SK-N-SH (cell line): ENCODE data around the gene FAM50B. TPM values are rescaled to one million over a fixed set of nuclear protein-coding genes. Genes with fewer than 3 reads are reported as not detected.
"Not testable (repeated sequence)": the region's sequence is repeated elsewhere in the genome, so short reads cannot be mapped to it uniquely, and the experiment has no call there.

Source experiments
- CTCF ChIA-PET: fragments of 300-600, 350-600 bp; formaldehyde crosslinking; extraction: SDS; loops from one replicate; lab custom pipeline; 2021; lab: Yijun Ruan, JAX
- POLR2A ChIA-PET: fragments of 350-600 bp; sonication (Branson Sonifier 250); formaldehyde crosslinking; extraction: SDS; loops from one replicate; lab custom pipeline; 2020; ENCODE audit warnings: antibody characterized with exemption, inconsistent platforms; lab: Yijun Ruan, JAX
- DNase-seq: peaks from one replicate; pipeline ENCODE4 v3.0.0; 2012
- H2AFZ ChIP-seq: fragments of 200-600 bp; sonication (generic); 2 replicates; pipeline ENCODE4 v1.8.1; 2016; ENCODE audit warnings: antibody characterized with exemption, mild to moderate bottlenecking, low read depth
- H3F3A ChIP-seq: fragments of 200-600 bp; sonication (generic); replicated peaks from 2 replicates; pipeline ENCODE3; 2016; ENCODE audit warnings: antibody characterized with exemption, mild to moderate bottlenecking; ENCODE audit not compliant: insufficient read depth
- H3K27ac ChIP-seq, 2 experiments: fragments of 200-500 bp in 1 of 2; fragments of 200-600 bp in 1 of 2; sonication (Bioruptor generic) in 1 of 2; sonication (generic), shearing (Covaris generic) in 1 of 2; 2 replicates each; pipeline versions ENCODE4 v1.5.1 to v1.6.1; 2014 to 2016; ENCODE audit warnings: low read depth in 2 of 2, inconsistent platforms in 1 of 2, low read length in 1 of 2, mild to moderate bottlenecking in 1 of 2, mixed read lengths in 1 of 2
- H3K27me3 ChIP-seq: fragments of 200-600 bp; sonication (generic), shearing (Covaris generic); 2 replicates; pipeline ENCODE4 v1.6.1; 2016; ENCODE audit warnings: mixed run types; ENCODE audit not compliant: insufficient read depth
- H3K36me3 ChIP-seq, 2 experiments: fragments of 200-500 bp in 1 of 2; fragments of 200-600 bp in 1 of 2; sonication (Bioruptor generic) in 1 of 2; sonication (generic) in 1 of 2; replicated peaks in 1 of 2; 2 replicates each; pipeline versions ENCODE3 to v1.5.1; 2014 to 2016; ENCODE audit warnings: low read length in 1 of 2, mild to moderate bottlenecking in 1 of 2; ENCODE audit not compliant: insufficient read depth in 2 of 2, control insufficient read depth in 1 of 2
- H3K4me1 ChIP-seq, 2 experiments: fragments of 200-500 bp in 1 of 2; fragments of 200-600 bp in 1 of 2; sonication (Bioruptor generic) in 1 of 2; sonication (generic), shearing (Covaris generic) in 1 of 2; 2 replicates each; pipeline versions ENCODE4 v1.5.1 to v1.6.1; 2014 to 2016; ENCODE audit warnings: low read depth in 1 of 2, low read length in 1 of 2, mixed run types in 1 of 2; ENCODE audit not compliant: insufficient read depth in 2 of 2, control insufficient read depth in 1 of 2
- H3K4me2 ChIP-seq: fragments of 200-600 bp; sonication (generic), shearing (Covaris generic); 2 replicates; pipeline ENCODE4 v1.6.1; 2017; ENCODE audit warnings: mixed run types
- H3K4me3 ChIP-seq, 2 experiments: fragments of 200-500 bp in 1 of 2; fragments of 200-600 bp in 1 of 2; sonication (Bioruptor generic) in 1 of 2; sonication (generic), shearing (Covaris generic) in 1 of 2; 2 replicates each; pipeline versions ENCODE4 v1.5.1 to v1.8.1; 2014 to 2016; ENCODE audit warnings: low read depth in 2 of 2, inconsistent platforms in 1 of 2, low read length in 1 of 2, mild to moderate bottlenecking in 1 of 2, mixed read lengths in 1 of 2, moderate library complexity in 1 of 2
- H3K79me2 ChIP-seq: fragments of 200-600 bp; sonication (generic); 2 replicates; pipeline ENCODE4 v1.8.1; 2017; ENCODE audit warnings: mild to moderate bottlenecking; ENCODE audit not compliant: insufficient read depth
- H3K9ac ChIP-seq: fragments of 200-600 bp; sonication (generic); 2 replicates; pipeline ENCODE4 v1.6.1; 2017; ENCODE audit warnings: mixed run types
- H3K9me2 ChIP-seq: fragments of 200-600 bp; sonication (generic); 2 replicates; pipeline ENCODE4 v1.6.1; 2017; ENCODE audit warnings: mixed run types
- H3K9me3 ChIP-seq: fragments of 200-600 bp; sonication (generic); 2 replicates; pipeline ENCODE4 v1.6.1; 2017; ENCODE audit warnings: mixed run types, mild to moderate bottlenecking, moderate library complexity
- H4K20me1 ChIP-seq: fragments of 200-600 bp; sonication (generic); 2 replicates; pipeline ENCODE4 v1.6.1; 2017; ENCODE audit warnings: mild to moderate bottlenecking, mixed run types; ENCODE audit not compliant: insufficient read depth
- CTCF ChIP-seq: fragments of 200-600 bp; sonication (generic); IDR thresholded peaks from 2 replicates; pipeline ENCODE4 v1.6.1; 2017; ENCODE audit warnings: antibody characterized with exemption, mild to moderate bottlenecking, moderate library complexity
- ELF1 ChIP-seq: IDR thresholded peaks from 2 replicates; pipeline ENCODE4 v1.4.0; 2012
- EZH2phosphoT487 ChIP-seq: fragments of 200-600 bp; sonication (generic); IDR thresholded peaks from 2 replicates; pipeline ENCODE4 v1.6.1; 2017; ENCODE audit warnings: low read depth, mixed run types, mild to moderate bottlenecking, antibody characterized with exemption, moderate library complexity, borderline replicate concordance
- FOXJ3 ChIP-seq: sonication (generic); formaldehyde crosslinking; IDR thresholded peaks from 2 replicates; pipeline ENCODE4 v1.5.1; 2020; ENCODE audit warnings: mild to moderate bottlenecking, missing genetic modification reagents
- FOXM1 ChIP-seq: IDR thresholded peaks from 2 replicates; pipeline ENCODE4 v1.4.0; 2012; ENCODE audit warnings: low read depth, mild to moderate bottlenecking
- GATA2 ChIP-seq: sonication (generic); formaldehyde crosslinking; IDR thresholded peaks from 2 replicates; pipeline ENCODE4 v1.5.0; 2020; ENCODE audit warnings: mild to moderate bottlenecking, missing genetic modification reagents
- JUND ChIP-seq: IDR thresholded peaks from 2 replicates; pipeline ENCODE4 v1.4.0; 2012
- MEF2A ChIP-seq: IDR thresholded peaks from 2 replicates; pipeline ENCODE4 v1.4.0; 2012; ENCODE audit warnings: low read depth, borderline replicate concordance
- POLR2AphosphoS5 ChIP-seq: IDR thresholded peaks from 2 replicates; pipeline ENCODE4 v1.6.1; 2012; ENCODE audit warnings: low read depth, low read length
- RAD21 ChIP-seq: IDR thresholded peaks from 2 replicates; pipeline ENCODE4 v1.6.1; 2012; ENCODE audit warnings: mild to moderate bottlenecking, low read length
- RCOR1 ChIP-seq: fragments of 150-350 bp; IDR thresholded peaks from 2 replicates; pipeline ENCODE4 v1.6.1; 2017; ENCODE audit warnings: antibody characterized with exemption, low read length
- RFX5 ChIP-seq: IDR thresholded peaks from 2 replicates; pipeline ENCODE4 v1.6.1; 2012; ENCODE audit warnings: mild to moderate bottlenecking, improper control_type of control experiment, low read length
- RXRA ChIP-seq: IDR thresholded peaks from 2 replicates; pipeline ENCODE4 v1.4.0; 2012; ENCODE audit warnings: low read depth, mild to moderate bottlenecking, borderline replicate concordance
- TAF1 ChIP-seq: IDR thresholded peaks from 2 replicates; pipeline ENCODE4 v1.6.1; 2012; ENCODE audit warnings: low read depth, mild to moderate bottlenecking, low read length, moderate library complexity, borderline replicate concordance
- TCF12 ChIP-seq: IDR thresholded peaks from 2 replicates; pipeline ENCODE4 v1.4.0; 2012
- USF1 ChIP-seq: IDR thresholded peaks from 2 replicates; pipeline ENCODE4 v1.4.0; 2012; ENCODE audit warnings: low read depth, borderline replicate concordance
- ZBTB33 ChIP-seq: IDR thresholded peaks from 2 replicates; pipeline ENCODE4 v1.4.0; 2012; ENCODE audit warnings: low read depth, borderline replicate concordance
- WGBS: methylation state at CpG from one replicate; pipeline ENCODE4 v1.1.6; 2017; ENCODE audit warnings: low lambda C conversion rate; 5-methylcytosine and 5-hydroxymethylcytosine counted together
- polyA plus RNA-seq, 3 experiments: library from polyadenylated mRNA; depleted of rRNA; stranded (reverse); fragments of >200 nt; gene quantifications; 2 replicates each; pipeline ENCODE4 v1.2.3, GENCODE V29; 2012
- TF ChIP-seq, protein P1 (sequence below): fragments of 150-350 bp; IDR thresholded peaks from 2 replicates; pipeline ENCODE4 v1.6.1; 2016; ENCODE audit warnings: mild to moderate bottlenecking, low read depth, low read length
- TF ChIP-seq, protein P2 (sequence below): fragments of 150-350 bp; IDR thresholded peaks from 2 replicates; pipeline ENCODE4 v1.6.1; 2017; ENCODE audit warnings: antibody characterized with exemption, low read length, low read depth, borderline replicate concordance

FAM50B gene
- polyA plus RNA-seq, 1 of the 3 experiments (the other 2 are of a cell fraction) = 13.8 TPM

- Histone ChIP-seq H3K9me2 (no peaks in the 10 kb centered on the region), H3K79me2 (no peaks in the 10 kb centered on the region), H3K9me3 (no peaks in the 10 kb centered on the region), H2AFZ (no peak overlapping the region), H3K4me2 (no peak overlapping the region), H3K36me3 (no peaks in the 10 kb centered on the region), H3K4me3 (no peak overlapping the region), H3K27ac (no peak overlapping the region), H4K20me1 (no peaks in the 10 kb centered on the region), H3K27me3 (no peaks in the 10 kb centered on the region), H3F3A (peaks cover 14% of the 10 kb centered on the region), H3K9ac (no peak overlapping the region), H3K4me1 (peaks cover 0 to 3% of the 10 kb centered on the region in 2 experiments; a peak in 1 of 4 replicates)
- WGBS = 66% methylated on average over 3 of the region's 3 CpGs
- DNase-seq = no peak
- CTCF ChIA-PET = interaction anchor here (1.7 to 4.5 kb wide), 3 partner anchors 11 to 71 kb away, joined by 5 to 24 read pairs (median 8); partner anchors contain the start of gene FAM50B
- TF ChIP-seq FOXJ3 (CRISPR knock-in tag) = no peak
- no peak for TF ChIP-seq TCF12
- no peak for TF ChIP-seq RXRA
- no peak for TF ChIP-seq GATA2
- no peak for TF ChIP-seq RCOR1
- TF ChIP-seq JUND = no peak
- TF ChIP-seq MEF2A = no peak
- no peak for TF ChIP-seq RAD21
- TF ChIP-seq ELF1 = no peak
- no peak for TF ChIP-seq USF1
- TF ChIP-seq POLR2AphosphoS5 = no peak
- no peak for TF ChIP-seq CTCF
- TF ChIP-seq, protein P1, sequence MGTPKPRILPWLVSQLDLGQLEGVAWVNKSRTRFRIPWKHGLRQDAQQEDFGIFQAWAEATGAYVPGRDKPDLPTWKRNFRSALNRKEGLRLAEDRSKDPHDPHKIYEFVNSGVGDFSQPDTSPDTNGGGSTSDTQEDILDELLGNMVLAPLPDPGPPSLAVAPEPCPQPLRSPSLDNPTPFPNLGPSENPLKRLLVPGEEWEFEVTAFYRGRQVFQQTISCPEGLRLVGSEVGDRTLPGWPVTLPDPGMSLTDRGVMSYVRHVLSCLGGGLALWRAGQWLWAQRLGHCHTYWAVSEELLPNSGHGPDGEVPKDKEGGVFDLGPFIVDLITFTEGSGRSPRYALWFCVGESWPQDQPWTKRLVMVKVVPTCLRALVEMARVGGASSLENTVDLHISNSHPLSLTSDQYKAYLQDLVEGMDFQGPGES = no peak
- TF ChIP-seq FOXM1 = no peak
- TF ChIP-seq RFX5 = no peak
- TF ChIP-seq ZBTB33 = no peak
- TF ChIP-seq, protein P2, sequence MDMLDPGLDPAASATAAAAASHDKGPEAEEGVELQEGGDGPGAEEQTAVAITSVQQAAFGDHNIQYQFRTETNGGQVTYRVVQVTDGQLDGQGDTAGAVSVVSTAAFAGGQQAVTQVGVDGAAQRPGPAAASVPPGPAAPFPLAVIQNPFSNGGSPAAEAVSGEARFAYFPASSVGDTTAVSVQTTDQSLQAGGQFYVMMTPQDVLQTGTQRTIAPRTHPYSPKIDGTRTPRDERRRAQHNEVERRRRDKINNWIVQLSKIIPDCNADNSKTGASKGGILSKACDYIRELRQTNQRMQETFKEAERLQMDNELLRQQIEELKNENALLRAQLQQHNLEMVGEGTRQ = no peak
- TF ChIP-seq EZH2phosphoT487 = no peak
- TF ChIP-seq TAF1 = no peak
- POLR2A ChIA-PET = no interaction called here
Measured at GRCh38 chr6:3862038-3862437, 12.9 kb downstream of the FAM50B start.

GRCh38 chr6:3863322-3863721 is 14.1 kb downstream of the FAM50B start:
- POLR2A ChIA-PET, H3K4me2 ChIP-seq, H3K36me3 ChIP-seq, H3K9me2 ChIP-seq, H3K27me3 ChIP-seq, H3K4me1 ChIP-seq, H3K4me3 ChIP-seq, H3K79me2 ChIP-seq, DNase-seq, H3K9ac ChIP-seq, H4K20me1 ChIP-seq, H2AFZ ChIP-seq, H3K27ac ChIP-seq, CTCF ChIA-PET, H3K9me3 ChIP-seq: not testable (repeated sequence)
- 91% methylated on average over 5 of the region's 5 CpGs for WGBS
- peaks cover 14% of the 10 kb centered on the region for H3F3A ChIP-seq
